A549 (cell line): Measurements from ENCODE around the gene VAPB. TPM values are rescaled to one million over a fixed set of nuclear protein-coding genes. Genes with fewer than 3 reads are reported as not detected.

ENCODE experiments used
- ATAC-seq, 2 experiments: fragments of 200-7000 bp in 1 of 2; fragments of >200 bp in 1 of 2; cut with Nextera tagmentation in 1 of 2; cut with Tn5 transposase in 1 of 2; 3 replicates each; pipeline versions ENCODE4 v1.8.0 to v1.9.1; 2018 to 2020; ENCODE audit warnings: mild to moderate bottlenecking in 1 of 2, moderate library complexity in 1 of 2
- CTCF ChIA-PET: fragments of 300-600 bp; sonication (Branson Sonifier 250); formaldehyde crosslinking; extraction: SDS; loops from one replicate; lab custom pipeline; 2021; ENCODE audit warnings: antibody characterized with exemption, inconsistent platforms; lab: Yijun Ruan, JAX
- POLR2A ChIA-PET: fragments of 350-600 bp; formaldehyde crosslinking; extraction: SDS; loops from one replicate; lab custom pipeline; 2021; ENCODE audit warnings: antibody characterized with exemption, inconsistent platforms; lab: Yijun Ruan, JAX
- DNase-seq, 2 experiments: peaks; one replicate each; pipeline versions ENCODE4 v3.0.0 to v3.0.0-alpha.2; 2011 to 2016; ENCODE audit warnings: low read depth in 1 of 2, low spot score in 1 of 2
- FAIRE-seq: peaks from 2 replicates; lab custom pipeline; 2011; peaks lifted over from hg19 to GRCh38; lab: Jason Lieb, UNC
- H3K27ac ChIP-seq, 2 experiments: fragments of >200 bp; sonication (Bioruptor Twin); formaldehyde crosslinking; 3 replicates each; pipeline ENCODE4 v1.5.1; 2016 to 2017
- H3K4me1 ChIP-seq: fragments of >200 bp; sonication (Bioruptor Twin); formaldehyde crosslinking; 3 replicates; pipeline ENCODE4 v1.6.1; 2016
- H3K4me2 ChIP-seq: fragments of >200 bp; sonication (Bioruptor Twin); formaldehyde crosslinking; 3 replicates; pipeline ENCODE4 v1.6.1; 2016
- H3K4me3 ChIP-seq: fragments of >200 bp; sonication (Bioruptor Twin); formaldehyde crosslinking; 3 replicates; pipeline ENCODE4 v1.5.1; 2016
- H3K9me3 ChIP-seq: fragments of >200 bp; sonication (Bioruptor Twin); formaldehyde crosslinking; 3 replicates; pipeline ENCODE4 v1.6.1; 2016
- ATOH8 ChIP-seq: fragments of 250-450 bp; sonication (Bioruptor Pico); IDR thresholded peaks from 2 replicates; pipeline ENCODE4 v1.5.0; 2020; ENCODE audit warnings: low read depth, mild to moderate bottlenecking, moderate library complexity
- CBX2 ChIP-seq: fragments of 200-600 bp; sonication (generic); IDR thresholded peaks from 2 replicates; pipeline ENCODE4 v1.6.1; 2016; ENCODE audit warnings: low read depth, mild to moderate bottlenecking, borderline replicate concordance
- CHD2 ChIP-seq: fragments of 150-350 bp; IDR thresholded peaks from 2 replicates; pipeline ENCODE4 v1.6.1; 2014; ENCODE audit warnings: low read length; ENCODE audit not compliant: partially characterized antibody
- CTCF ChIP-seq: fragments of >200 bp; sonication (Bioruptor Twin); formaldehyde crosslinking; IDR thresholded peaks from 3 replicates; pipeline ENCODE4 v1.5.1; 2016
- E2F6 ChIP-seq: IDR thresholded peaks from 2 replicates; pipeline ENCODE4 v1.6.1; 2012; ENCODE audit warnings: low read depth, borderline replicate concordance
- EP300 ChIP-seq, 2 experiments: fragments of >200 bp; sonication (Bioruptor Twin); formaldehyde crosslinking; IDR thresholded peaks; 2 replicates in 1 of 2; 3 replicates in 1 of 2; pipeline ENCODE4 v1.6.1; 2016 to 2017
- ESRRA ChIP-seq: fragments of 150-350 bp; IDR thresholded peaks from 2 replicates; pipeline ENCODE4 v1.6.1; 2014; ENCODE audit warnings: mild to moderate bottlenecking, low read length, borderline replicate concordance
- FOSL2 ChIP-seq, 2 experiments: fragments of 450-650 bp in 1 of 2; fragments of >200 bp in 1 of 2; sonication (Bioruptor Twin) in 1 of 2; formaldehyde crosslinking; IDR thresholded peaks; 2 replicates each; pipeline versions ENCODE4 v1.5.0 to v1.6.1; 2016 to 2020; ENCODE audit warnings: mild to moderate bottlenecking in 1 of 2, moderate library complexity in 1 of 2
- GATA3 ChIP-seq: IDR thresholded peaks from 2 replicates; pipeline ENCODE4 v1.6.1; 2012; ENCODE audit warnings: borderline replicate concordance
- HMGXB4 ChIP-seq: fragments of 250-450 bp; sonication (Bioruptor Pico); IDR thresholded peaks from 2 replicates; pipeline ENCODE4 v1.5.0; 2021; ENCODE audit warnings: mild to moderate bottlenecking, moderate library complexity, borderline replicate concordance
- HOXB13 ChIP-seq: fragments of 250-450 bp; sonication (Bioruptor Pico); IDR thresholded peaks from 2 replicates; pipeline ENCODE4 v1.5.0; 2020; ENCODE audit warnings: low read depth, mild to moderate bottlenecking, moderate library complexity
- HOXB5 ChIP-seq: fragments of 250-450 bp; sonication (Bioruptor Pico); IDR thresholded peaks from 2 replicates; pipeline ENCODE4 v1.5.0; 2020; ENCODE audit warnings: mild to moderate bottlenecking, moderate library complexity
- JUN ChIP-seq, 2 experiments: fragments of >200 bp; sonication (Bioruptor Twin); formaldehyde crosslinking; IDR thresholded peaks; 2 replicates in 1 of 2; 3 replicates in 1 of 2; pipeline ENCODE4 v1.6.1; 2016 to 2017
- JUNB ChIP-seq: fragments of >200 bp; sonication (Bioruptor Twin); formaldehyde crosslinking; IDR thresholded peaks from 2 replicates; pipeline ENCODE4 v1.6.1; 2016
- KDM1A ChIP-seq: fragments of 200-600 bp; sonication (generic); IDR thresholded peaks from 2 replicates; pipeline ENCODE4 v1.6.1; 2016; ENCODE audit warnings: low read depth, mild to moderate bottlenecking
- MAFK ChIP-seq: fragments of 450-650 bp; IDR thresholded peaks from 2 replicates; pipeline ENCODE4 v1.6.1; 2014; ENCODE audit not compliant: partially characterized antibody
- MYC ChIP-seq: IDR thresholded peaks from 2 replicates; pipeline ENCODE4 v1.6.1; 2012; ENCODE audit warnings: mild to moderate bottlenecking, inconsistent platforms, low read length, improper control_type of control experiment, borderline replicate concordance
- NFE2L2 ChIP-seq: fragments of 150-350 bp; conservative IDR thresholded peaks from 2 replicates; pipeline ENCODE4 v1.6.1; 2014; ENCODE audit warnings: low read length
- NR3C1 ChIP-seq: fragments of >200 bp; sonication (Bioruptor Twin); formaldehyde crosslinking; IDR thresholded peaks from 3 replicates; pipeline ENCODE4 v1.6.1; 2017
- PBX3 ChIP-seq: IDR thresholded peaks from 2 replicates; pipeline ENCODE4 v1.6.1; 2012
- RARB ChIP-seq: fragments of 250-450 bp; sonication (Bioruptor Pico); IDR thresholded peaks from 2 replicates; pipeline ENCODE4 v1.8.0; 2021; ENCODE audit warnings: mild to moderate bottlenecking, moderate library complexity
- USF2 ChIP-seq: fragments of 450-650 bp; IDR thresholded peaks from 2 replicates; pipeline ENCODE4 v1.6.1; 2014; ENCODE audit warnings: antibody characterized with exemption
- ZNF302 ChIP-seq: fragments of 250-450 bp; sonication (Bioruptor Pico); IDR thresholded peaks from 2 replicates; pipeline ENCODE4 v1.9.0; 2021; ENCODE audit warnings: inconsistent platforms, mild to moderate bottlenecking, moderate library complexity
- ZSCAN20 ChIP-seq: fragments of 250-450 bp; sonication (Bioruptor Pico); IDR thresholded peaks from 2 replicates; pipeline ENCODE4 v1.8.0; 2022; ENCODE audit warnings: mild to moderate bottlenecking, moderate library complexity
- WGBS: methylation state at CpG from one replicate; pipeline ENCODE4 v1.1.6; 2017; ENCODE audit errors: missing lambda C conversion rate; 5-methylcytosine and 5-hydroxymethylcytosine counted together
- polyA plus RNA-seq, 4 experiments: library from polyadenylated mRNA; depleted of rRNA in 3 of 4; stranded (reverse); fragments of >200 nt; fragmentation: RNase III in 1 of 4; extraction: RNeasy Plus Mini Kit Qiagen cat#74134 plus additional on column Dnase treatment in 1 of 4; gene quantifications; 2 replicates in 3 of 4; 3 replicates in 1 of 4; pipeline ENCODE4 v1.2.3, GENCODE V29; 2011 to 2017

Gene VAPB
- polyA plus RNA-seq, 2 of the 4 experiments (the other 2 are of a cell fraction): 43.8 to 44.0 TPM

GRCh38 chr20:58406422-58407001, 17.5 kb downstream of the VAPB start:
- Histone ChIP-seq H3K4me3 (no peak overlapping the region), H3K9me3 (no peaks in the 10 kb centered on the region), H3K4me2 (peak overlapping the region; percentile 69), H3K27ac (peak overlapping the region; percentile 38 to 63), H3K4me1 (peaks cover 47% of the 10 kb centered on the region)
- 15% methylated on average over 4 of the region's 4 CpGs for WGBS
- ATAC-seq (peak; percentile 14 to 55; a peak in 3 of 6 replicates), DNase-seq (no peak), FAIRE-seq (no peak)
- ChIA-PET POLR2A (interaction anchor here (1.6 kb wide), 1 partner anchor 18 kb away, joined by 5 read pairs; the partner anchor contains the start of gene VAPB), CTCF (interaction anchor here (0.6 kb wide), 1 partner anchor 24 kb away, joined by 3 read pairs; no protein-coding TSS in a partner anchor)
- TF ChIP-seq JUNB (peak; percentile 61; the same call in 1 of the 2 replicates), FOSL2 (IDR thresholded peaks at IDR 0.05) (peak; percentile 30; the same call in 1 of the 2 replicates), FOSL2 (CRISPR knock-in tag; IDR thresholded peaks at IDR 0.05) (peak; percentile 76; the same call in 1 of the 2 replicates), CHD2 (no peak), GATA3 (0 out of 2 replicates have a peak, but pooled peaks have one; percentile 30), NFE2L2 (no peak), ESRRA (no peak)

GRCh38 chr20:58407201-58407873, 18.3 kb downstream of the VAPB start:
- no peak overlapping the region for H3K4me3 ChIP-seq
- H3K4me2 ChIP-seq: peak overlapping the region; percentile 69
- H3K4me1 ChIP-seq: peaks cover 47% of the 10 kb centered on the region
- peak overlapping the region; percentile 63 to 80; a peak in 5 of 6 replicates for H3K27ac ChIP-seq
- DNase-seq (peak in 1 of 2 experiments; percentile 25), ATAC-seq (peak in 1 of 2 experiments; percentile 33; a peak in 2 of 6 replicates), FAIRE-seq (no peak)
- TF ChIP-seq USF2 (no peak), NFE2L2 (0 out of 2 replicates have a peak, but pooled peaks have one; percentile 22), MAFK (peak; percentile 69)
- 1% methylated on average over 4 of the region's 4 CpGs for WGBS
- POLR2A ChIA-PET: no interaction called here
- no peaks in the 10 kb centered on the region for H3K9me3 ChIP-seq
- CTCF ChIA-PET: interaction anchor here (0.6 kb wide), 1 partner anchor 23 kb away, joined by 3 read pairs; no protein-coding TSS in a partner anchor

GRCh38 chr20:58407966-58408557, 19.0 kb downstream of the VAPB start:
- no peak for FAIRE-seq
- ChIA-PET CTCF (no interaction called here), POLR2A (no interaction called here)
- ATAC-seq: no peak
- 49% methylated on average over 2 of the region's 2 CpGs for WGBS
- Histone ChIP-seq H3K4me2 (peak overlapping the region; percentile 69), H3K4me3 (no peak overlapping the region), H3K9me3 (no peaks in the 10 kb centered on the region), H3K4me1 (peaks cover 47% of the 10 kb centered on the region), H3K27ac (peak overlapping the region; percentile 63 to 80)
- no peak for DNase-seq
- no peak for TF ChIP-seq PBX3
- no peak for TF ChIP-seq EP300 (IDR thresholded peaks at IDR 0.05)
- TF ChIP-seq E2F6: no peak
- TF ChIP-seq ZNF302 (CRISPR knock-in tag): no peak
- no peak for TF ChIP-seq CTCF
- TF ChIP-seq HOXB5 (CRISPR knock-in tag): no peak
- TF ChIP-seq JUNB: no peak
- TF ChIP-seq ATOH8 (CRISPR knock-in tag): no peak
- TF ChIP-seq NR3C1: no peak
- no peak for TF ChIP-seq CBX2
- TF ChIP-seq RARB (CRISPR knock-in tag): no peak
- no peak for TF ChIP-seq HMGXB4 (CRISPR knock-in tag)
- no peak for TF ChIP-seq JUN (IDR thresholded peaks at IDR 0.05)
- TF ChIP-seq KDM1A: no peak
- TF ChIP-seq HOXB13 (CRISPR knock-in tag): no peak
- no peak for TF ChIP-seq MYC
- TF ChIP-seq ZSCAN20 (CRISPR knock-in tag): no peak
